ENCODE results near the gene C1QTNF9.
"Not testable (repeated sequence)": the region's sequence is repeated elsewhere in the genome, so short reads cannot be mapped to it uniquely, and the experiment has no call there.

The C1QTNF9 gene

GRCh38 chr13:24309300-24309699, at the start of gene C1QTNF9:
Gene C1QTNF9 (plus strand): TSS chr13:24309580. CDS start chr13:24316004, 6,424 bp downstream.
- not testable (repeated sequence) for DNase-seq

- no peak for DNase-seq
These were observed 47.8 kb upstream of the C1QTNF9 start for GRCh38 chr13:24261566-24261965.

- no peak for DNase-seq
These were observed 45.7 kb upstream of the C1QTNF9 start for GRCh38 chr13:24263632-24264031.

- no peak for DNase-seq
These were observed 44.4 kb upstream of the C1QTNF9 start for GRCh38 chr13:24264976-24265375.

GRCh38 chr13:24265453-24265852, 43.9 kb upstream of the C1QTNF9 start:
- DNase-seq, result no peak

GRCh38 chr13:24267274-24267673, 42.1 kb upstream of the C1QTNF9 start:
- no peak for DNase-seq

- DNase-seq, result no peak
These were observed 41.6 kb upstream of the C1QTNF9 start for GRCh38 chr13:24267801-24268200.

GRCh38 chr13:24269821-24270220, 39.6 kb upstream of the C1QTNF9 start:
- DNase-seq, result no peak

- DNase-seq, result no peak
These were observed 38.7 kb upstream of the C1QTNF9 start for GRCh38 chr13:24270639-24271141.

GRCh38 chr13:24271231-24271600, 38.2 kb upstream of the C1QTNF9 start:
- no peak for DNase-seq

- DNase-seq, result no peak
These were observed 37.6 kb upstream of the C1QTNF9 start for GRCh38 chr13:24271601-24272451.

GRCh38 chr13:24272452-24273161, 36.8 kb upstream of the C1QTNF9 start:
- no peak for DNase-seq

- DNase-seq, result no peak
These were observed 35.5 kb upstream of the C1QTNF9 start for GRCh38 chr13:24273926-24274325.

GRCh38 chr13:24274452-24275021, 34.8 kb upstream of the C1QTNF9 start:
- no peak for DNase-seq

- no peak for DNase-seq
These were observed 34.3 kb upstream of the C1QTNF9 start for GRCh38 chr13:24275041-24275440.

- no peak for DNase-seq
These were observed 33.1 kb upstream of the C1QTNF9 start for GRCh38 chr13:24276306-24276705.

GRCh38 chr13:24276861-24277260, 32.5 kb upstream of the C1QTNF9 start:
- DNase-seq, result no peak

- no peak for DNase-seq
These were observed 31.6 kb upstream of the C1QTNF9 start for GRCh38 chr13:24277761-24278160.

GRCh38 chr13:24279327-24280110, 29.9 kb upstream of the C1QTNF9 start:
- DNase-seq, result no peak

GRCh38 chr13:24280720-24281119, 28.7 kb upstream of the C1QTNF9 start:
- no peak for DNase-seq

- DNase-seq, result no peak
These were observed 28.0 kb upstream of the C1QTNF9 start for GRCh38 chr13:24281188-24282008.

GRCh38 chr13:24282256-24282655, 27.1 kb upstream of the C1QTNF9 start:
- no peak for DNase-seq
